Measurements from ENCODE around the gene GGCT.
A peak's percentile ranks its signal among the peaks of the same experiment; 100 is the strongest.

The GGCT gene

GRCh38 chr7:30450240-30450982 lies 54.2 kb downstream of the GGCT start:
- H3K9me3 ChIP-seq (ENCODE audit: control insufficient read depth, insufficient read depth, low read depth, low read length): no peaks in the 10 kb centered on the region
- CTCF ChIA-PET: no interaction called here
- H3K4me1 ChIP-seq (ENCODE audit: control insufficient read depth, insufficient read depth, low read length): no peaks in the 10 kb centered on the region
- H3K27ac ChIP-seq (ENCODE audit: extremely low read depth, low read depth, low read length): no peak overlapping the region
- no peak overlapping the region for H3K4me3 ChIP-seq (ENCODE audit: low read depth, low read length)
- POLR2A ChIA-PET: no interaction called here
- TF ChIP-seq ZNF324 (tag by site-specific recombination; IDR thresholded peaks at IDR 0.05) (no peak), EGR2 (tag by site-specific recombination; IDR thresholded peaks at IDR 0.05; ENCODE audit: low read depth) (no peak), ZBTB1 (tag by site-specific recombination; IDR thresholded peaks at IDR 0.05) (no peak), ZNF513 (tag by site-specific recombination; IDR thresholded peaks at IDR 0.05) (no peak), SP7 (tag by site-specific recombination; IDR thresholded peaks at IDR 0.05) (no peak), CTCF (tag by site-specific recombination; IDR thresholded peaks at IDR 0.05) (no peak), KLF9 (tag by site-specific recombination; IDR thresholded peaks at IDR 0.05; ENCODE audit: low read depth) (no peak), ZIC2 (tag by site-specific recombination; IDR thresholded peaks at IDR 0.05) (peak; percentile 55)
- H3K36me3 ChIP-seq (ENCODE audit: control insufficient read depth in 2 of 2, insufficient read depth in 1 of 2, low read length in 2 of 2): peaks cover 0 to 24% of the 10 kb centered on the region in 2 experiments; a peak in 1 of 3 replicates

GRCh38 chr7:30448461-30449189 lies 56.0 kb downstream of the GGCT start:
- no peaks in the 10 kb centered on the region for H3K4me1 ChIP-seq (ENCODE audit: control insufficient read depth, insufficient read depth, low read length)
- TF ChIP-seq ZNF785 (tag by site-specific recombination; IDR thresholded peaks at IDR 0.05) (no peak), PRDM10 (tag by site-specific recombination; IDR thresholded peaks at IDR 0.05) (0 out of 2 replicates have a peak, but pooled peaks have one; percentile 25), ZNF114 (tag by site-specific recombination; IDR thresholded peaks at IDR 0.05) (no peak), BCL6B (tag by site-specific recombination; IDR thresholded peaks at IDR 0.05) (no peak), GLIS1 (tag by site-specific recombination; IDR thresholded peaks at IDR 0.05) (no peak), ZNF362 (tag by site-specific recombination; IDR thresholded peaks at IDR 0.05) (no peak), REST (tag by site-specific recombination; IDR thresholded peaks at IDR 0.05) (0 out of 2 replicates have a peak, but pooled peaks have one; percentile 21), ZNF704 (tag by site-specific recombination; IDR thresholded peaks at IDR 0.05) (no peak), ZNF843 (tag by site-specific recombination; IDR thresholded peaks at IDR 0.05) (no peak)
- no peak overlapping the region for H3K27ac ChIP-seq (ENCODE audit: extremely low read depth, low read depth, low read length)
- POLR2A ChIA-PET: no interaction called here
- H3K9me3 ChIP-seq (ENCODE audit: control insufficient read depth, insufficient read depth, low read depth, low read length): no peaks in the 10 kb centered on the region
- H3K36me3 ChIP-seq (ENCODE audit: control insufficient read depth in 2 of 2, insufficient read depth in 1 of 2, low read length in 2 of 2): peaks cover 0 to 16% of the 10 kb centered on the region in 2 experiments; a peak in 1 of 3 replicates
- CTCF ChIA-PET: interaction anchor here (1.1 kb wide), 1 partner anchor 172 kb away, joined by 4 read pairs; no protein-coding TSS in a partner anchor
- no peak overlapping the region for H3K4me3 ChIP-seq (ENCODE audit: low read depth, low read length)
